Measurements from ENCODE around the gene SOCS7. TPM values are rescaled to one million over a fixed set of nuclear protein-coding genes. Genes with fewer than 3 reads are reported as not detected.

SOCS7 gene
- total RNA-seq, 1 experiment from 2014 or later: 29.2 TPM

- H3K4me3 Mint-ChIP-seq (ENCODE audit: unreplicated experiment): no peak overlapping the region
- no peaks in the 10 kb centered on the region for H3K27me3 Mint-ChIP-seq (ENCODE audit: insufficient read depth, unreplicated experiment)
Measured at GRCh38 chr17:38424297-38424972, 72.8 kb downstream of the SOCS7 start.

DNA sequence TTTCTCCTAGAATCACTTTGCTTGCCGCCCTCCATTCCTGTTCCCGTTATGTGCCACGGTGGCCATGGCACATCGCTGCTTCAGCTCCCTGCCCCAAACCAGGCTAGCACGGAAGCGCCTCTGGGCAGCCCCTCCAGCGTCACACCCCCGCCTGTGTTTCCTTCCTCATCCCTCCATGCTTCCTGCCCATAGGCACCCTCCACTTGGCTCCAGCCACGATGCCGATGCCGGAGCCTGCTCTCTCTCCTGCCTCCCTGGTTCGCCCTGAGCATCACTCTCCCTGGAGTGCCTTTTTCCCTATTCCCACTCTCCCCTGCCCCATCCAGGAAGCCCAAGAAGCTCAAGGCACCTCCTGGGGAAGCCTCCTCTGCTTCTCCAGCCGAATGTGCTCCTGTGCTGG, 73.4 kb downstream of the SOCS7 start:
- no peaks in the 10 kb centered on the region for H3K27me3 Mint-ChIP-seq (ENCODE audit: insufficient read depth, unreplicated experiment)
- H3K27me3 ChIP-seq (replicated peaks; ENCODE audit: control insufficient read depth, insufficient read depth, low read length): no peaks in the 10 kb centered on the region
- CTCF ChIA-PET: interaction anchor here (1.4 kb wide), 1 partner anchor 11 kb away, joined by 12 read pairs; no protein-coding TSS in a partner anchor

More at GRCh38 chr17:38424297-38424972, 72.8 kb downstream of the SOCS7 start:
- TF ChIP-seq, protein P1, sequence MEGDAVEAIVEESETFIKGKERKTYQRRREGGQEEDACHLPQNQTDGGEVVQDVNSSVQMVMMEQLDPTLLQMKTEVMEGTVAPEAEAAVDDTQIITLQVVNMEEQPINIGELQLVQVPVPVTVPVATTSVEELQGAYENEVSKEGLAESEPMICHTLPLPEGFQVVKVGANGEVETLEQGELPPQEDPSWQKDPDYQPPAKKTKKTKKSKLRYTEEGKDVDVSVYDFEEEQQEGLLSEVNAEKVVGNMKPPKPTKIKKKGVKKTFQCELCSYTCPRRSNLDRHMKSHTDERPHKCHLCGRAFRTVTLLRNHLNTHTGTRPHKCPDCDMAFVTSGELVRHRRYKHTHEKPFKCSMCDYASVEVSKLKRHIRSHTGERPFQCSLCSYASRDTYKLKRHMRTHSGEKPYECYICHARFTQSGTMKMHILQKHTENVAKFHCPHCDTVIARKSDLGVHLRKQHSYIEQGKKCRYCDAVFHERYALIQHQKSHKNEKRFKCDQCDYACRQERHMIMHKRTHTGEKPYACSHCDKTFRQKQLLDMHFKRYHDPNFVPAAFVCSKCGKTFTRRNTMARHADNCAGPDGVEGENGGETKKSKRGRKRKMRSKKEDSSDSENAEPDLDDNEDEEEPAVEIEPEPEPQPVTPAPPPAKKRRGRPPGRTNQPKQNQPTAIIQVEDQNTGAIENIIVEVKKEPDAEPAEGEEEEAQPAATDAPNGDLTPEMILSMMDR (IDR thresholded peaks at IDR 0.05; ENCODE audit: insufficient read depth in 1 of 2, low read depth in 1 of 2, low read length in 1 of 2, severe bottlenecking in 1 of 2, unreplicated experiment in 1 of 2): no peak
- no peaks in the 10 kb centered on the region for H3K9me3 ChIP-seq
- no peaks in the 10 kb centered on the region for H3K4me1 ChIP-seq
- no peaks in the 10 kb centered on the region for H3K36me3 ChIP-seq (ENCODE audit: control insufficient read depth, insufficient read depth, low read length)
- POLR2A ChIA-PET: no interaction called here
- H3K27me3 ChIP-seq (replicated peaks; ENCODE audit: control insufficient read depth, insufficient read depth, low read length): no peaks in the 10 kb centered on the region
- Mint-ChIP-seq H3K27ac (ENCODE audit: unreplicated experiment) (no peak overlapping the region), H3K4me1 (ENCODE audit: low read depth, unreplicated experiment) (peaks cover 7% of the 10 kb centered on the region), H3K9me3 (ENCODE audit: unreplicated experiment) (no peaks in the 10 kb centered on the region), H3K36me3 (ENCODE audit: insufficient read depth, unreplicated experiment) (no peaks in the 10 kb centered on the region)
- intact Hi-C loops (cut with micrococcal nuclease; ENCODE audit: unreplicated experiment): loop anchor here (10.0 kb wide), 1 partner anchor 240 kb away; no protein-coding TSS in a partner anchor
- CTCF ChIA-PET: interaction anchor here (0.6 to 2.0 kb wide), 16 partner anchors 10 to 243 kb away, joined by 3 to 12 read pairs (median 4); partner anchors contain the start of gene SOCS7
- no peak for DNase-seq
- no peak overlapping the region for H3K4me3 ChIP-seq (ENCODE audit: low read depth, low read length)
- BruUV-seq (replicated peaks): no TSS peak

DNA sequence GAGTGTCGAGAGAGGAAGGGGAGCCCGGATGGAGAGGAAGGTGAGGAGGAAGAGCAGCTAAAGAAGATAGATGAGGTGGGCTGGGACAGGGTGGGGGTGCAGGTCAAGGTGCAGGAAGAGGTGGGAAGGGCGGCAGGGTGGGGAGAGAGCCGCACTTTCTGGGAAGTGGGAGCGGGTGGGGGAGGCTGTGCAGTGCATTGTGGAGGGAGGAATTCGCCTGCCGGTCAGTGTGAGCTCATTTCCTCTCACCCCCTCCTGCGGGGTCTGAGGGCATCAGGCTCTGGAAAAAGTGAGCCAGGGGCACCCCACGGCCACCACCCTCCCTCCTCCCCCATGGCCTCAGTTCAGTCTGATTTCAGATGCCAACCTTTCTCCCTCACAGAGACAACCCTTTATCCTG, 74.1 kb downstream of the SOCS7 start:
- no peaks in the 10 kb centered on the region for H3K9me3 Mint-ChIP-seq (ENCODE audit: unreplicated experiment)
- no peak overlapping the region for H3K4me3 Mint-ChIP-seq (ENCODE audit: unreplicated experiment)
- POLR2A ChIA-PET: no interaction called here
- H3K4me1 Mint-ChIP-seq (ENCODE audit: low read depth, unreplicated experiment): peaks cover 7% of the 10 kb centered on the region
- intact Hi-C loops (cut with micrococcal nuclease; ENCODE audit: unreplicated experiment): loop anchor here (10.0 kb wide), 1 partner anchor 239 kb away; no protein-coding TSS in a partner anchor
- Histone ChIP-seq H3K36me3 (ENCODE audit: control insufficient read depth, insufficient read depth, low read length) (no peaks in the 10 kb centered on the region), H3K27me3 (replicated peaks; ENCODE audit: control insufficient read depth, insufficient read depth, low read length) (no peaks in the 10 kb centered on the region), H3K4me3 (ENCODE audit: low read depth, low read length) (no peak overlapping the region), H3K9me3 (no peaks in the 10 kb centered on the region), H3K4me1 (no peaks in the 10 kb centered on the region)
- CTCF ChIA-PET: interaction anchor here (0.5 to 1.1 kb wide), 2 partner anchors 77 to 191 kb away, joined by 3 read pairs; no protein-coding TSS in a partner anchor
- no peaks in the 10 kb centered on the region for H3K36me3 Mint-ChIP-seq (ENCODE audit: insufficient read depth, unreplicated experiment)
- BruUV-seq (replicated peaks): no TSS peak
- H3K27ac Mint-ChIP-seq (ENCODE audit: unreplicated experiment): no peak overlapping the region
- no peaks in the 10 kb centered on the region for H3K27me3 Mint-ChIP-seq (ENCODE audit: insufficient read depth, unreplicated experiment)
- TF ChIP-seq, protein P1 (IDR thresholded peaks at IDR 0.05; ENCODE audit: insufficient read depth in 1 of 2, low read depth in 1 of 2, low read length in 1 of 2, severe bottlenecking in 1 of 2, unreplicated experiment in 1 of 2): no peak
- DNase-seq: no peak

More for the DNA sequence above, 73.4 kb downstream of the SOCS7 start:
- no peak for DNase-seq
- no peaks in the 10 kb centered on the region for H3K9me3 ChIP-seq
- no peak overlapping the region for H3K27ac Mint-ChIP-seq (ENCODE audit: unreplicated experiment)
- POLR2A ChIA-PET: no interaction called here
- BruUV-seq (replicated peaks): no TSS peak
- H3K4me3 Mint-ChIP-seq (ENCODE audit: unreplicated experiment): no peak overlapping the region
- H3K36me3 ChIP-seq (ENCODE audit: control insufficient read depth, insufficient read depth, low read length): no peaks in the 10 kb centered on the region
- TF ChIP-seq, protein P1 (IDR thresholded peaks at IDR 0.05; ENCODE audit: insufficient read depth in 1 of 2, low read depth in 1 of 2, low read length in 1 of 2, severe bottlenecking in 1 of 2, unreplicated experiment in 1 of 2): no peak
- intact Hi-C loops (cut with micrococcal nuclease; ENCODE audit: unreplicated experiment): loop anchor here (10.0 kb wide), 1 partner anchor 240 kb away; no protein-coding TSS in a partner anchor
- H3K4me1 Mint-ChIP-seq (ENCODE audit: low read depth, unreplicated experiment): peaks cover 7% of the 10 kb centered on the region
- H3K36me3 Mint-ChIP-seq (ENCODE audit: insufficient read depth, unreplicated experiment): no peaks in the 10 kb centered on the region
- H3K4me3 ChIP-seq (ENCODE audit: low read depth, low read length): no peak overlapping the region
- H3K4me1 ChIP-seq: no peaks in the 10 kb centered on the region
- H3K9me3 Mint-ChIP-seq (ENCODE audit: unreplicated experiment): no peaks in the 10 kb centered on the region

Measured in Caco-2 (cell line).